ENCODE measurements around the gene SLC25A12. TPM values are rescaled to one million over a fixed set of nuclear protein-coding genes. Genes with fewer than 3 reads are reported as not detected.
"Not testable (repeated sequence)": the region's sequence is repeated elsewhere in the genome, so short reads cannot be mapped to it uniquely, and the experiment has no call there.

SLC25A12 gene
- total RNA-seq, 2 experiments from 2014 or later: 28.1 to 32.3 TPM

- no peaks in the 10 kb centered on the region for H4K20me1 ChIP-seq (ENCODE audit: insufficient read depth, low read length)
- intact Hi-C loops (cut with micrococcal nuclease; ENCODE audit: unreplicated experiment): no loop called here
- peaks cover 72% of the 10 kb centered on the region for H3K36me3 ChIP-seq (ENCODE audit: insufficient read depth, low read length)
- no peaks in the 10 kb centered on the region for H3K9me2 ChIP-seq (ENCODE audit: insufficient read depth, low read length)
- no peaks in the 10 kb centered on the region for H3K4me1 ChIP-seq (ENCODE audit: insufficient read depth, low read length, poor library complexity, severe bottlenecking)
- no peak for TF ChIP-seq CTCF (conservative IDR thresholded peaks at IDR 0.05; ENCODE audit: low read length)
- TF ChIP-seq EZH2phosphoT487 (IDR thresholded peaks at IDR 0.05; ENCODE audit: borderline replicate concordance, low read depth, low read length): no peak
- BruUV-seq (replicated peaks): no TSS peak
- no peak overlapping the region for H3K4me2 ChIP-seq (ENCODE audit: low read length)
- POLR2A ChIA-PET: interaction anchor here (0.6 kb wide), 1 partner anchor 824 kb away, joined by 3 read pairs; no protein-coding TSS in a partner anchor
- CTCF ChIA-PET (ENCODE audit: unreplicated experiment): no interaction called here
- DNase-seq (ENCODE audit: low spot score): no peak
- H3K79me2 ChIP-seq (ENCODE audit: insufficient read depth, low read depth, low read length): no peaks in the 10 kb centered on the region
- H2AFZ ChIP-seq (ENCODE audit: low read length): no peak overlapping the region
- no peaks in the 10 kb centered on the region for H3K9me3 ChIP-seq (ENCODE audit: low read length)
- H3K4me3 ChIP-seq (ENCODE audit: low read depth, low read length, poor library complexity, severe bottlenecking): no peak overlapping the region
- H3K27ac ChIP-seq (ENCODE audit: low read depth, low read length, poor library complexity, severe bottlenecking): no peak overlapping the region
Observed at GRCh38 chr2:171785450-171785849, 108.6 kb downstream of the SLC25A12 start.

GRCh38 chr2:171778515-171778914 lies 115.5 kb downstream of the SLC25A12 start:
- H3K79me2 ChIP-seq (ENCODE audit: insufficient read depth, low read depth, low read length): no peaks in the 10 kb centered on the region
- intact Hi-C loops (cut with micrococcal nuclease; ENCODE audit: unreplicated experiment): no loop called here
- no peaks in the 10 kb centered on the region for H3K4me1 ChIP-seq (ENCODE audit: insufficient read depth, low read length, poor library complexity, severe bottlenecking)
- no peak overlapping the region for H2AFZ ChIP-seq (ENCODE audit: low read length)
- TF ChIP-seq CTCF (conservative IDR thresholded peaks at IDR 0.05; ENCODE audit: low read length) (no peak), EZH2phosphoT487 (IDR thresholded peaks at IDR 0.05; ENCODE audit: borderline replicate concordance, low read depth, low read length) (no peak)
- H3K9me2 ChIP-seq (ENCODE audit: insufficient read depth, low read length): no peaks in the 10 kb centered on the region
- no peak overlapping the region for H3K27ac ChIP-seq (ENCODE audit: low read depth, low read length, poor library complexity, severe bottlenecking)
- CTCF ChIA-PET (ENCODE audit: unreplicated experiment): no interaction called here
- H3K9me3 ChIP-seq (ENCODE audit: low read length): no peaks in the 10 kb centered on the region; the same call in 1 of the 2 replicates
- POLR2A ChIA-PET: no interaction called here
- no peak for DNase-seq (ENCODE audit: low spot score)
- H4K20me1 ChIP-seq (ENCODE audit: insufficient read depth, low read length): no peaks in the 10 kb centered on the region
- BruUV-seq (replicated peaks): no TSS peak
- H3K4me3 ChIP-seq (ENCODE audit: low read depth, low read length, poor library complexity, severe bottlenecking): no peak overlapping the region
- peaks cover 15% of the 10 kb centered on the region for H3K36me3 ChIP-seq (ENCODE audit: insufficient read depth, low read length)
- H3K4me2 ChIP-seq (ENCODE audit: low read length): no peak overlapping the region

DNA sequence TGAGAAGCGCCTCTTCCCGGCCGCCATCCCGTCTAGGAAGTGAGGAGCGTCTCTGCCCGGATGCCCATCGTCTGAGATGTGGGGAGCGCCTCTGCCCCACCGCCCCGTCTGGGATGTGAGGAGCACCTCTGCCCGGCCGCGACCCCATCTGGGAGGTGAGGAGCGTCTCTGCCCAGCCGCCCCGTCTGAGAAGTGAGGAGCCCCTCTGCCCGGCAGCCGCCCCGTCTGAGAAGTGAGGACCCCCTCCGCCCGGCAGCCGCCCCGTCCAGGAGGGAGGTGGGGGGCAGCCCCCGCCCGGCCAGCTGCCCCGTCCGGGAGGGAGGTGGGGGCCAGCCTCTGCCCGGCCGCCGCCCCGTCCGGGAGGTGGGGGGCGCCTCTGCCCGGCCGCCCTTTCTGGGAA lies 119.5 kb downstream of the SLC25A12 start:
- DNase-seq (ENCODE audit: low spot score); H3K27ac ChIP-seq (ENCODE audit: low read depth, low read length, poor library complexity, severe bottlenecking); intact Hi-C loops (cut with micrococcal nuclease; ENCODE audit: unreplicated experiment); H3K9me3 ChIP-seq (ENCODE audit: low read length); H3K4me3 ChIP-seq (ENCODE audit: low read depth, low read length, poor library complexity, severe bottlenecking); POLR2A ChIA-PET; BruUV-seq (replicated peaks); H3K4me1 ChIP-seq (ENCODE audit: insufficient read depth, low read length, poor library complexity, severe bottlenecking); H3K4me2 ChIP-seq (ENCODE audit: low read length); H3K9me2 ChIP-seq (ENCODE audit: insufficient read depth, low read length); H3K36me3 ChIP-seq (ENCODE audit: insufficient read depth, low read length); H3K79me2 ChIP-seq (ENCODE audit: insufficient read depth, low read depth, low read length); CTCF ChIA-PET (ENCODE audit: unreplicated experiment); H4K20me1 ChIP-seq (ENCODE audit: insufficient read depth, low read length); H2AFZ ChIP-seq (ENCODE audit: low read length): not testable (repeated sequence)

All from OCI-LY7 (cell line).